ENCODE data around the gene ARMC5.
"Not testable (repeated sequence)": the region's sequence is repeated elsewhere in the genome, so short reads cannot be mapped to it uniquely, and the experiment has no call there.

The ARMC5 gene, protein sequence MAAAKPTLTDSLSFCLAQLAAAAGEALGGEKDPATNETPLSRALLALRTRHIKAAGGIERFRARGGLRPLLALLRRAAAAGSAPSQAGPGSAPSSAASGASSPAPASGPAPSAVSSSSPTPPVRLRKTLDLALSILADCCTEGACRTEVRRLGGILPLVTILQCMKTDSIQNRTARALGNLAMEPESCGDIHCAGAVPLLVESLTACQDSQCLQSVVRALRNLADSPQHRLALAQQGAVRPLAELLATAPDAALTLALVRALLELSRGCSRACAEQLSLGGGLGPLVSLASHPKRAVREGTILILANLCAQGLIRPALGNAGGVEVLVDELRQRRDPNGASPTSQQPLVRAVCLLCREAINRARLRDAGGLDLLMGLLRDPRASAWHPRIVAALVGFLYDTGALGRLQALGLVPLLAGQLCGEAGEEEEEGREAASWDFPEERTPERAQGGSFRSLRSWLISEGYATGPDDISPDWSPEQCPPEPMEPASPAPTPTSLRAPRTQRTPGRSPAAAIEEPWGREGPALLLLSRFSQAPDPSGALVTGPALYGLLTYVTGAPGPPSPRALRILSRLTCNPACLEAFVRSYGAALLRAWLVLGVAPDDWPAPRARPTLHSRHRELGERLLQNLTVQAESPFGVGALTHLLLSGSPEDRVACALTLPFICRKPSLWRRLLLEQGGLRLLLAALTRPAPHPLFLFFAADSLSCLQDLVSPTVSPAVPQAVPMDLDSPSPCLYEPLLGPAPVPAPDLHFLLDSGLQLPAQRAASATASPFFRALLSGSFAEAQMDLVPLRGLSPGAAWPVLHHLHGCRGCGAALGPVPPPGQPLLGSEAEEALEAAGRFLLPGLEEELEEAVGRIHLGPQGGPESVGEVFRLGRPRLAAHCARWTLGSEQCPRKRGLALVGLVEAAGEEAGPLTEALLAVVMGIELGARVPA

DNA sequence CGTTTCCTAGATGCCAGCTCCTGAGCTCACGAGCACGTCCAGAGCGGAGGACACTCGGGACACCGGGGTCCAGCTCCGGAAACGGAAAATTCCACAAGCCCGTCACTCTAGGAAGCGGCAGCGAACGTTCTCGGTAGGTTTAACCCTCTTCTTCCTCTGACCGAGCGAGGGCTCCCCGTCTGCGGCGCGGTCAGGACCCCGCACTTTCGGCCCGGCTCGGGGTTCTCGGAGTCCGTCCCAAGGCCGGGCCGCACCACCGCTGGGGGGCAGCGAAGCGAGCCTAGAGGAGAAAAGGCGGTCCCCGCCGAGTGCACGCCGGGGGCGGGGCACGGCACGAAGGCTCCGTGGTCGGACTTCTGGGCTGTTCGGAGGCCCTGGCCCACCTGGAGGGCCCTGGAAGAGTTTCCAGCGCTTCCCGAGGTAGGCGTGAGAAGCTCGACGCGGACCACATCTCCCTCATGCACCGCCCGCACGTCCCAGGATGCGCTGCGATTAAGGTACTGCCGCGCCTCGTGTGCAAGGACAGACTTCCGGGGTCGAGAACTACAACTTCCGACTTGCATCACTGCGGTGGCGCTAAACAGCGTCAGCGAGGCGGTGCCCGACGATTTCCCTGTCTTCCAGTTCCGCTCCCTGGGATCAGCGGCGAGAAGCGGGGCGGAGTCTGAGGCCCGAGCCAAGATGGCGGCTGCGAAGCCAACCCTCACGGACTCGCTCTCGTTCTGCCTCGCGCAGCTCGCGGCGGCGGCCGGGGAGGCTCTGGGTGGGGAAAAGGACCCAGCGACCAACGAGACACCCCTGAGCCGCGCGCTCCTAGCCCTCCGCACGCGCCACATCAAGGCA lies at the start of gene ARMC5:
TSS of gene ARMC5 (plus strand) at position 658 of the 843 bp plus-strand sequence. CDS start at position 682, 24 bp downstream.
- DNase-seq = peak; percentile 99

DNA sequence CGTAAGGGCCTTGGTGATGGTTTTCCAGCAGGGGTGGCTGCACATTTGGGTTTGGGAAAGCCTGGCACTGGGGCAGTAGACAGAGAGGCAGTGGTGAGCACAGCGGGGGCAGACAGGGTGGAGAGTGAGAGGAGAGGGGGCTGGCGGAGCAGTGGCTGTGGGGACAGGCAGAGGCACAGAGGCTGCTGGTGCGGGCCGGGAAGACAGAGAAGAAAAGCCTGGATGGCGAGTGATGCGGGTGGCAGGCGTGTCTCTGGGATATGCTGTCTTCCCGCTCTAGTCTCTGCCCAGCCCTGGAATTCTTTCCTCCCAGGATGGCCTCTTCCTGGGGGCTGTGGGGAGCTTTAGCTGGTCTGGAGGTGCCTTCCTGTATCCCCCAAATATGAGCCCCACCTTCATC lies 49.2 kb upstream of the ARMC5 start:
- DNase-seq = no peak

DNA sequence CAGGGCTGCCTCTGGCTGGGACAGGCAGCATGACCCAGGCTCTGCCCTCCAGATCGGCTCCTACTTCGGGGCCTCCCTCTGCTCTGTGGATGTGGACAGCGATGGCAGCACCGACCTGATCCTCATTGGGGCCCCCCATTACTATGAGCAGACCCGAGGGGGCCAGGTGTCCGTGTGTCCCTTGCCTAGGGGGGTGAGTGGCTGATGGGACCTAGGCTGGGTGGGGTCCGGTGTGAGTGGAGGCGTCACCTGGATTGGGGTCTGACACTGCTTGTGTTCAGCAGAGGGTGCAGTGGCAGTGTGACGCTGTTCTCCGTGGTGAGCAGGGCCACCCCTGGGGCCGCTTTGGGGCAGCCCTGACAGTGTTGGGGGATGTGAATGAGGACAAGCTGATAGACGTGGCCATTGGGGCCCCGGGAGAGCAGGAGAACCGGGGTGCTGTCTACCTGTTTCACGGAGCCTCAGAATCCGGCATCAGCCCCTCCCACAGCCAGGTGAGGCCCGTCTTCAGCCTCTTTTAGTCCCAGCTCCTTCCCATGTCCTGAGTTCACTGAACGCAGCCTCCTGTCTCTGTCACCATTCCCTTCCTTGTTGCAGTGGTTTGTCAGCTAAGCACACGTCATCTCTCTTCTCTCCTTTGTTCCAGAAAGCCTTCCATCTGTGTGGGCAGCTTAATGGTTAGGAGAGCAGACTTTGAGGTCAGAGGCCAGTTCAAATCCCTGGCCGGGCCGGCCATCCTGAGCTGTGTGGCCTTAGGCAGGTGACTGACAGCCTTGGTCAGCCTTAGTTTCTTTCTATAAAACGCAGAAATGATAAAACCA lies 48.1 kb upstream of the ARMC5 start:
- DNase-seq = no peak

DNA sequence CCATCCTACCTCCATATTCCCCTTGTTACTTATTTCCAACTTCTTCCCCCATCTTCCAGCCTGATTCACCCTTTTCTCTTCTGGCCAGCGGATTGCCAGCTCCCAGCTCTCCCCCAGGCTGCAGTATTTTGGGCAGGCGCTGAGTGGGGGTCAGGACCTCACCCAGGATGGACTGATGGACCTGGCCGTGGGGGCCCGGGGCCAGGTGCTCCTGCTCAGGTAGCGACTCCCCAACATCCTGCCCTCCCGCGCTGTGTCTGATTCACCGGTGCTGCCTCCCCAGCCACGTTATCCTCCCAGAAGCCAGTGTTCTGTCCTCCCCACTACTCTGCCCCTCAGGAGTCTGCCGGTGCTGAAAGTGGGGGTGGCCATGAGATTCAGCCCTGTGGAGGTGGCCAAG lies 46.6 kb upstream of the ARMC5 start:
- no peak for DNase-seq

DNA sequence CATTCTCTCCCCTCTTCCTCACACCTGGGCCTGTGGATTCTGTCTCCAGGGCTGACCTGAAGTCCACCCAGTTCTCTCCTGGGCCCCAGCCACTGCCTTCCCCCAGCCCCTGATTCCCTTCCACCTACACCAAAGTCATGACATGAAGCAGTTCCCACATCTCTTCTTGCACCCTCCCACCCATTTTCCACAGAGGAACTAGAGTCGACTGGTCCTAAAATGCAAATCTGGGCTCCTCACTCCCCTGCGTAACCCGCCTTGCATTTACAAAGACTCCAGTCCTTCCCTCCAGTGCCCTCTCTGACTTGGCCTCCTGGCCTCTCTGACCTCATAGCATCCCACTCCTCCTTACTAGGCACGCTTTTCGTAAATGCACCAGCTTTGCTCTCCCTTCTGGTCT lies 45.9 kb upstream of the ARMC5 start:
- peak; percentile 51 for DNase-seq

DNA sequence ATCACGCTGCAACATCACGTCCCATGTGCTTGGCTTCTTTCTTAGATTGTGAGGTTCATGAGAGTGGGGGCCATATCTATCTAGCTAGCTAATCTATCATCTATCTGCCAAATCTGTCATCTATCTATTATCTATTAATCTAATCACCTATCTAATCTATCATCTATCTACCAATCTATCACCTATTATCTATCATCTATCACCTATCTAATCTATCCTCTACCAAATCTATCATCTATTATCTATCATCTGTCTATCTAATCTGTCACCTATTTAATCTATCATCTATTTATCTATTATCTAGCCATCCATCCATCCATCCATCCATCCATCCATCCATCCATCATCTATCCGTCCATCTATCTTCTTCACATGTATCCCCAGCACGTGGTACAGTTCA lies 45.4 kb upstream of the ARMC5 start:
- no peak for DNase-seq

DNA sequence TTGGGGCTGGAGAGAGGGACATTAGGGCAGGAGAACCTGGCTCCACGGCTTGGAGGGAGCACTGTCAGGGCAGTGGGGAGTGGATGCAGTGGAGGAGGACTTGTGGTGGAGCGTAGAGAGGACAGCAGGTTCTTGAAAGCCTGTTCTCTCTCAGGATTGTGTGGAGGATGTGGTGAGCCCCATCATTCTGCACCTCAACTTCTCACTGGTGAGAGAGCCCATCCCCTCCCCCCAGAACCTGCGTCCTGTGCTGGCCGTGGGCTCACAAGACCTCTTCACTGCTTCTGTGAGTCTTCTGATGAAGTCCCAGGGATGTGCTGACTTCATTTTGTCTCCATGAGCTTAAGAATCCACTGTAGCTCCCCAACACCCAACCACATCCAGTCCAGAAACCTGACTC lies 44.6 kb upstream of the ARMC5 start:
- DNase-seq = no peak

DNA sequence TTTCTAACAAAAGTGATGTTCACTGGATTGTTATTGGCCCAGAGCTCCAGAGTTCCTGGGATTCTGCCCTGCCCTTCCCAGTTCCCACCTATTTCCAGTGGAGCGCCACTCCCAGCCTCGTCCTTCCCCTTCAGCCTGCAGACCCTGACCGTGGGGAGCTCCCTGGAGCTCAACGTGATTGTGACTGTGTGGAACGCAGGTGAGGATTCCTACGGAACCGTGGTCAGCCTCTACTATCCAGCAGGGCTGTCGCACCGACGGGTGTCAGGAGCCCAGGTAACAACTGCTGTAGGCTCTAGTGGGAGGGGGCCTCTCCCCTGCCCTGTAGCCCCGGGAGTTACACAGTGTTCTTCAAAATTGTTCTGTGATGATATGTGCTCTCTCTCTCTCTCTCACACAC lies 42.9 kb upstream of the ARMC5 start:
- no peak for DNase-seq

DNA sequence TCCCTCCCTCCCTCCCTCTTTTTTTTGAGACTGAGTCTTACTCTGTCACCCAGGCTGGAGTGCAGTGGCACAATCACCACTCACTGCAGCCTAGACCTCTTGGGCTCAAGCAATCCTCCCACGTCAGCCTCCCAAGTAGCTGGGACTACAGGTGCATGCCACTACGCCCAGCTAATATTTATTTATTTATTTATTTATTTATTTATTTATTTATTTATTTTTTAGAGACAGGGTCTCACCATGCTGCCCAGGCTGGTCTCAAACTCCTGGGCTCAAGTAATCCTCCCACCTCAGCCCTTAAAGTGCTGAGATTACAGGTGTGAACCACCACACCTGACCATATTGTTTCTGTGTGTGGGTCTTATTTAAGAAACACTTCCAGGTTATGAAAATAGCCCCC lies 42.3 kb upstream of the ARMC5 start:
- not testable (repeated sequence) for DNase-seq

DNA sequence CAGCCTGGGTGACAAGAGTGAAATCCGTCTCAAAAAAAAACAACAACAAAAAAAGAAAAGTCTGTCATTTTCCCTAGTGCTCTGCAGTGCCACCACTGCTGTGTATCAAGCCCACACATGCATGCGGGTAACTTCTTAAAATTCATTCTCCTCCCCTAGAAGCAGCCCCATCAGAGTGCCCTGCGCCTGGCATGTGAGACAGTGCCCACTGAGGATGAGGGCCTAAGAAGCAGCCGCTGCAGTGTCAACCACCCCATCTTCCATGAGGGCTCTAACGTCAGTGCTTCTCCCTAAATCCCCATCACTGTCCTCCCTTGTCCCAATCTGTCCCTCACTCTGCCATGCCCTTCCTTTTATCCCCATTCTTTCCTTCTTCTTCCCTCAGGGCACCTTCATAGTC lies 41.4 kb upstream of the ARMC5 start:
- DNase-seq = no peak

DNA sequence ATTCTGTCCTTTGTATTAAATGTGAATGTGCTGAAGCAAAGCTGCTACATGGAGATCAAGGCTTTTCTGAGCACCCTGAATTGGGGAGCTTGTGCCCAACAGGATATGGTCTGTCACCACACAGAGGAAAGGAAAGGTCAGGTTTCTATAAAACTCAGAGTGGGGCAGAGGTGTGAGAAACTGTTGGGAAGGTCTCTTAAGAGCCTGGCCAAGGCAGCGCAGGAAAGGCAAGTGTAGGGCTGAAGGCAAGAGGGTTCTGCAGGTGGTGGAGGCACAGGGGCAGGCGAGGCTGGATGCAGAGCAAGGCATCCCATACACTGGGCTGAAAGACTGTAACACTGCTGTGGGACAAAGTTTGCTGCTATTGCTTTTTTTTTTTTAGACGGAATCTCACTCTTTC lies 39.3 kb upstream of the ARMC5 start:
- no peak for DNase-seq

DNA sequence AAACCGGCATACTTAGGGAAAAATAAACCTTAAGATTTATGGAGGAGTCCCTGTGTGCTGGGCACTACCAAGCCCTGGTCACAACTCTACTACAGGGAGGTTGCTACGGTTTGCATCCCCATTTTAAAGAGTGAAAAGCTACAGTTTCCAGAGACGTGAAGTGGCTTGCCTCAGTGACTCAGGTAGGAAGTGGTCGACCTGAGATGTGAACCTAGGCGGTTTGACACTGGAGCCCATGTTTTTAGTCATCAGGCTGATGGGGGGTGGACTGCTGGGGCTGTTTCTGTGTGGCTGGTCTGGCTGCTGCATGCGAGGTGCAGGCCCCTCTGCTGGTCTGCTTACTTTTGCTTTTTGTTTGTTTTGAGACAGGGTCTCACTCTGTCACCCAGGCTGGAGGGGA lies 37.7 kb upstream of the ARMC5 start:
- no peak for DNase-seq

DNA sequence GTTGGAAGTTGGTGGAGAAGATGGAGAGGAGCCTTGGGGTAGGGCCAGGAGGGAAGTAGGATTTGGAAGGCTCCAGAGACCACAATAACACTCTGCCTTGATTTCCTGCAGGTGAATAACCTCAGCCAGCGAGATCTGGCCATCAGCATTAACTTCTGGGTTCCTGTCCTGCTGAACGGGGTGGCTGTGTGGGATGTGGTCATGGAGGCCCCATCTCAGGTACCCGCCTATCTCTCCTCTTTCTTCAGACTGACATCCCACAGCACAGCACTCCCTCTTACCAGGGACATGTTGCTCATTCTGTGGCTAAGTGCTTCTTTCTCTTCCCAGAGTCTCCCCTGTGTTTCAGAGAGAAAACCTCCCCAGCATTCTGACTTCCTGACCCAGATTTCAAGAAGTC lies 36.1 kb upstream of the ARMC5 start:
- DNase-seq = no peak

DNA sequence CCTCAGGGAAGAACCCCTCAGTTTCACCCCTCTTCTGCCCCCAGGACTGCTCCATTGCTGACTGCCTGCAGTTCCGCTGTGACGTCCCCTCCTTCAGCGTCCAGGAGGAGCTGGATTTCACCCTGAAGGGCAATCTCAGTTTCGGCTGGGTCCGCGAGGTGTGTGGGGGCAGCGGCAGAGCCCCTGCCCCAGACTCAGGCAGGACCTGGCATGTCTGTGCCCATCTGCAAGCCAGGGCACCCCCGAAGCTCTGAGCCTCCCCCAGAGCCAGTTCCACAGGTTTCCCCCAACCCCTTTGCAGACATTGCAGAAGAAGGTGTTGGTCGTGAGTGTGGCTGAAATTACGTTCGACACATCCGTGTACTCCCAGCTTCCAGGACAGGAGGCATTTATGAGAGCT lies 35.5 kb upstream of the ARMC5 start:
- DNase-seq = no peak

DNA sequence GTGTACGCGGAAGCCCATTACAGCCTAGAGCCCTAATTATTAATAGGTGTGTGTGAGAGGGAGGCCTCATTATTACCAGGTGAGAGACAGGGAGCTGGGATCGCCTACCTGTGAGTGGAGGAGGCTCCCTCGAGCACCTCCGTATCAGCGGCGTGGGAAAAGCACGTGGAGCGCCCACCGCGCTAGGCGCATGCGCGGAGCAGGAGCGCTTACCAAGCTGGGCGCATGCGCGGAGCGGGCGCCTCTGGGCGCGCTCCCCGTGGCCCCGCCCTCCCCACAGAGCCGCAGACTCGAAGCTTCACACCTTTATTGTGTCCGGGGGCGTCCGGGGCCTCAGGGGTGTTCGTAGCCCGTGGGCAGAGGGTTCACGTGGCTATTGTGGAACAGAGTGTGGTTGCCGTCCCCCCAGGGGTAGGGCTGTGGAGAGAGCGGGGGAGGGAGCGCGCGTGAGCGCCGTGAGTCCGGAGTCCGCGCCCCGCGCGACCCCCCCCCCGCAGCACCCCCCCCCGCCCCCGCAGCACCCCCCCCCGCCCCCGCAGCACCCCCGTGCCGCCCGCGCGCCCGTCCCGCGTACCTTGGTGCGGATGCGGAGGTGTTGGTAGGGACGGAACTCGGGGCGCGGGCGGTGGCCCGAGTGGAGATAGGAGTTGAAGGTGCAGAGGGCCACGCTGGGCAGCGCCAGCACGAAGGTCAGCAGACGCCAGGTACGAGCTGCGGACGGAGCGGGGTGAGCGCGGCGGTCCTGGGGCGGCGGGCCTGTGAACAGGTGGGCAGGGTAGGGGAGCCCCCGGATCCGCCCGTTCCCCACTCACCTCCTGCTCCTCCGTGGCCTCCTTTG lies 31.6 kb upstream of the ARMC5 start:
- DNase-seq = peak; percentile 42

DNA sequence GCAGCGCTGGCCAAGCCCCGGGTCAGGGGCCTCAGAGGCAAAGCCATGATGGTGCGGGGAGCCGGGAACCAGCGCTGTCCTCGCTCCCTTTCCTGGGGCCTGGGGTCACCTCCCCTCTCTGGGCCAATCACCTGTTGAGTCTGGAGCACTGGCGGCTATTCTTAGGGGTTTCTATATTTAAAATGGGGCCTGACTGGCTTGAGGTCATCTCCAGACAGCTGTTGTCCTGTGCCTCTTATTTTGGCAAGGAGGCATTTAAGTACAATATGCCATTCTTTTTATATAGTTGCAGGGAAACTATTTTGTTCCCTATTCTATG lies 31.1 kb upstream of the ARMC5 start, which contains the start of gene COX6A2:
TSS of gene COX6A2 (minus strand) at position 82 of the 319 bp plus-strand sequence. CDS start at position 47, 35 bp downstream.
- no peak for DNase-seq

DNA sequence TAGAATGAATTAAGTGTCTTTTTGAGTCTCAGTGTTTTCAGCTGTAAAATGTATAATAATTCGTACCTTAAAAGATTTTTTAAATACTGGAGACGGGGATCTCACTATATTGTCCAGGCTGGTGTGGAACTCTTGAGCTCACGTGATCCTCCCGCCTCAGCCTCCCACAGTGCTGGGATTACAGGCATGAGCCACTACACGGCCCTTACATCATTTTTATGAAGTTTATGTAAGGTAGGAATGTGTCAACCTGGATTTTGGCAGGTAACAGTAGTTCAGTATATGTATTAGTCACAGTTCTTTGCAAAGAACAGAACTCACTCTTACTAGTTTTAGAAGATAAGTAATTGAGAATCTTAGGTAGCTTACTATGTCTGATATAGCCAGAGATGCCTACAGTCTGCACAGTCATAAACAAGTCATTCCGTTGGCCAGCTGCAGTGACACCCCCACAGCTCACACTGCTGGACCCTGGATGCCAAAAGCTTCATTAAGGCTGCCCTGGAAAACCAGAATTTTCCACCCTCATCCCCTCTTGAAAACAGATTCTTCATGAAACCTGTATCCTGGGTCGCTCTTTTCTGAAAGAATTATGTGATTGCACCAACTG lies 30.6 kb upstream of the ARMC5 start:
- DNase-seq = no peak

DNA sequence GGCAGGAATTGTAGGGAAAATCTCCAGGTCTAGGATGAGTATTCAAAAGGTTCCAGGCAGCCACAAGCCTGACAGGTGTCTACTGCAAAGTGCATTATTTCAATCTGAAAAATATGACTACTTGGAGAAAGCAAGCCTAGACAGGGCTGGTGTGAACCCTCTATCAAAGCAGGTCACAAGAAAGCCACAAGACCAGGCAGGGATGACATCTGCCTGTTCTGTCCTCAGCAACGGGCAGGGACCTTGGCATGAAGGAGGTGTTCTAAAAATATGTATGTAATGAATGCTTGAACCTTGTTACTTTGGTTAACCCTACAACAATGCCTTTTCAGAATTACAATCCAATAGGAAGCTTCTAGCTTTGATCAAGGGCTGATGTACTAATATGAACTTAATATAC lies 30.0 kb upstream of the ARMC5 start:
- no peak for DNase-seq

DNA sequence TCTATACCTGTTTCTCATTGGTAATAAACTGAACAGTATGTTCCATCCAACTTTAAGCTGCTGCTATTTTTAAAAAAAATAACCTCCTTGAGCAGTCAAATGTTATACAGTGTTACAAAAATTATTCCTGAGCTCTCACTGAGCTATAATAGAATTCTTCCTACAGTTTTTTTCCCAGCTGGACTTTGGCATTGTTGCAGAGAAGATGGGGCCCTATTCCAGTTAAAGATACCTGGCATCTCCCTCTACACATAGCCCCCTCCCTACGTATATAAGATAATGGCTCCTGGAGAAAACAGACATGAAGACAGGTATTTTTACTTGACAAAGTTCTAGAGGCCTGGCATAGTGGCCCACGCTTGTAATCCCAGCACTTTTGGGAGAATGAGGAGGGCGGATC lies 29.5 kb upstream of the ARMC5 start:
- no peak for DNase-seq

DNA sequence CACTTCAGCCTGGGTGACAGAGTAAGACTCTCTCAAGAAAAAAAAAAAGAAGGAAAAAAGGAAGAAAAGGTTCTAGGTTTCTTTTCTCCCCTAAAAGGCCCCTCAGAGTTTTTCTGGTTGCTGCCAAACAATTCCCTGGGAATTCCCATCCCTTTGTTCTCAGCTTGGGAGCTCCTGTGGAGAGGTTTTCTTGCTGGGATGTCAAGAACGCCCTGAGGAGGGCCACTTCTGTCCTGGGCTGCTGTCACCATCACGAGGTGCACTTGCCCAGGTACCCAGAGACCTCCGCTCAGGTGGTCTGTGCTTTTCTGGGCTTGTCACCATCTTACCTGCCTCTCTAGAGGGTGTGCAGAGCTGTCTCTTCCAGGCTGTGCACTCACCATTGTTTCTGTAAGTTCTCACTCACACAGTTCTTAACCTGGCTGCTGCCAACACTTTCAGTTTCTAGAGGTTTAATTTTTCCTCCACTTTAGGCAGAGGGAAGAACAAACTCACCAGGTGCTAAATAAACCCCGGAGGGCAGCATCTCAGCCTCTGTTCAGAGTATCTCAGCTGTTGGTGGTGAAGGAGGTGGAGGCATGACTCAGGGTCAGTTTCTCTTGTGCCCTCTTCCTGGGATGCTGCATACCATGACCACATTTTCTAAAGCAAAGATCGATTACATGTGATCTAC lies 28.8 kb upstream of the ARMC5 start:
- DNase-seq = no peak

Measured in inflammatory macrophage treated with lipopolysaccharide for 4 hours (primary cell).